ENCODE measurements around the gene C10orf90. TPM values are rescaled to one million over a fixed set of nuclear protein-coding genes. Genes with fewer than 3 reads are reported as not detected.

C10orf90 gene
- total RNA-seq, 1 experiment from 2014 or later = 0.67 TPM

DNA sequence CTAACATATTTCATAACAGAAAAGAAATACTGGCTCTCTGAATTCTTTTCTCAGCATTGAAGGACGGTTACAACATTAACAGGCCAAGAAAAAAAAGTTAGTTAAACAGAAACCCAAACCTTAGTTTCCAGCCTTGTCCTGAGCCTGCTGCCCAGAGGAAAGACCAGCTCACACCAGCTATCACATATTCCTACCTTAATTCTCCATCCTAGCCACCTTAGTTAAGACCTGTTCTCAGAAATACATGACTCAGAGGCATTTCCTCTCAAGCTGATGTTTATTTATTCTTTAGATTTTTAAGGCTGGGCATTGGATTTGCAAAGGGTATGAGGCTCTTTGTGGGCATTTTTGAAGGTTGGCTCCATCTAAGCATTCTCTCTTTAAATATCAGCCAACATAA lies 247.9 kb downstream of the C10orf90 start:
- Histone ChIP-seq H3K9me3 (ENCODE audit: control insufficient read depth, insufficient read depth, low read depth, low read length) (peaks cover 8% of the 10 kb centered on the region; the same call in 1 of the 2 replicates), H3K27me3 (ENCODE audit: control insufficient read depth, insufficient read depth, low read length) (no peaks in the 10 kb centered on the region), H3K4me3 (ENCODE audit: low read depth in 2 of 2, low read length in 2 of 2) (no peak overlapping the region), H3K4me1 (ENCODE audit: control insufficient read depth, insufficient read depth, low read length) (no peaks in the 10 kb centered on the region), H3K36me3 (ENCODE audit: control insufficient read depth, insufficient read depth, low read length) (no peaks in the 10 kb centered on the region), H3K27ac (ENCODE audit: low read length) (no peak overlapping the region)
- ChIA-PET CTCF (no interaction called here), POLR2A (no interaction called here)
- DNase-seq (ENCODE audit: low read depth, low spot score) = no peak
- BruUV-seq (replicated peaks) = no TSS peak
- intact Hi-C loops (cut with micrococcal nuclease; ENCODE audit: unreplicated experiment) (no loop called here), in situ Hi-C loops (cut with HindIII; ENCODE audit: low pct_unique_long_range_greater_than_20kb, low sequenced_read_pairs) (no loop called here)
- TF ChIP-seq SIN3A (IDR thresholded peaks at IDR 0.05; ENCODE audit: borderline replicate concordance, insufficient read depth, low read depth, low read length) = no peak
- no peak for ATAC-seq

DNA sequence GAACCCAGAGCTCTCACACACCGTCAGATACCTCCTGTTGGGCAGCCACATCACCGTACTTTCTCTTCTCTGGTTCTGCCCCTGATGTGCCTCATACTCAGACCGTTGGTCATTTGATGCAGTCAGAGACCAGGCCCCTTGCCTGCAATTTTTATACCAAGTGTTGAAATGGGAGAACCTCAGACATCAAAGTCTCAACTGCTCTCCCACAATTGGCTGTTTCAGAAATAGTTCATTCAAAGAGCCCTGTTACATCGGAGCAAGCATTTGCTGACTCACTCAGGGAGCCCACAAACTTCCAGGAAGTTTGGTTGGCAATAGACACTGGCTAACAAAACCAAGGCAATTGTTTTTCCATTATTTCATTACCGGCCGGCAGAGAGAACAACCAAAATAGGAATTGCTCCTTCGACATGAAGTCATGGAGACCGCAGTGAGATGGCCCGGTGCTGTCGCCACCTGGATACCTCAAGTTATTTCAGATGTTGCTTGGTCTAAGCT lies 248.7 kb downstream of the C10orf90 start:
- in situ Hi-C loops (cut with HindIII; ENCODE audit: low pct_unique_long_range_greater_than_20kb, low sequenced_read_pairs) = no loop called here
- no peak for ATAC-seq
- POLR2A ChIA-PET = no interaction called here

More for the DNA sequence above, 248.7 kb downstream of the C10orf90 start:
- H3K36me3 ChIP-seq (ENCODE audit: control insufficient read depth, insufficient read depth, low read length) = no peaks in the 10 kb centered on the region
- CTCF ChIA-PET = no interaction called here
- no TSS peak for BruUV-seq (replicated peaks)
- DNase-seq (ENCODE audit: low read depth, low spot score) = no peak
- no peak overlapping the region for H3K27ac ChIP-seq (ENCODE audit: low read length)
- H3K27me3 ChIP-seq (ENCODE audit: control insufficient read depth, insufficient read depth, low read length) = no peaks in the 10 kb centered on the region
- intact Hi-C loops (cut with micrococcal nuclease; ENCODE audit: unreplicated experiment) = no loop called here
- TF ChIP-seq SIN3A (IDR thresholded peaks at IDR 0.05; ENCODE audit: borderline replicate concordance, insufficient read depth, low read depth, low read length) = no peak
- TF ChIP-seq POLR2AphosphoS5 (IDR thresholded peaks at IDR 0.05; ENCODE audit: low read depth, low read length) = no peak
- TF ChIP-seq, protein P1, sequence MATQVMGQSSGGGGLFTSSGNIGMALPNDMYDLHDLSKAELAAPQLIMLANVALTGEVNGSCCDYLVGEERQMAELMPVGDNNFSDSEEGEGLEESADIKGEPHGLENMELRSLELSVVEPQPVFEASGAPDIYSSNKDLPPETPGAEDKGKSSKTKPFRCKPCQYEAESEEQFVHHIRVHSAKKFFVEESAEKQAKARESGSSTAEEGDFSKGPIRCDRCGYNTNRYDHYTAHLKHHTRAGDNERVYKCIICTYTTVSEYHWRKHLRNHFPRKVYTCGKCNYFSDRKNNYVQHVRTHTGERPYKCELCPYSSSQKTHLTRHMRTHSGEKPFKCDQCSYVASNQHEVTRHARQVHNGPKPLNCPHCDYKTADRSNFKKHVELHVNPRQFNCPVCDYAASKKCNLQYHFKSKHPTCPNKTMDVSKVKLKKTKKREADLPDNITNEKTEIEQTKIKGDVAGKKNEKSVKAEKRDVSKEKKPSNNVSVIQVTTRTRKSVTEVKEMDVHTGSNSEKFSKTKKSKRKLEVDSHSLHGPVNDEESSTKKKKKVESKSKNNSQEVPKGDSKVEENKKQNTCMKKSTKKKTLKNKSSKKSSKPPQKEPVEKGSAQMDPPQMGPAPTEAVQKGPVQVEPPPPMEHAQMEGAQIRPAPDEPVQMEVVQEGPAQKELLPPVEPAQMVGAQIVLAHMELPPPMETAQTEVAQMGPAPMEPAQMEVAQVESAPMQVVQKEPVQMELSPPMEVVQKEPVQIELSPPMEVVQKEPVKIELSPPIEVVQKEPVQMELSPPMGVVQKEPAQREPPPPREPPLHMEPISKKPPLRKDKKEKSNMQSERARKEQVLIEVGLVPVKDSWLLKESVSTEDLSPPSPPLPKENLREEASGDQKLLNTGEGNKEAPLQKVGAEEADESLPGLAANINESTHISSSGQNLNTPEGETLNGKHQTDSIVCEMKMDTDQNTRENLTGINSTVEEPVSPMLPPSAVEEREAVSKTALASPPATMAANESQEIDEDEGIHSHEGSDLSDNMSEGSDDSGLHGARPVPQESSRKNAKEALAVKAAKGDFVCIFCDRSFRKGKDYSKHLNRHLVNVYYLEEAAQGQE (IDR thresholded peaks at IDR 0.05; ENCODE audit: insufficient read depth in 1 of 2, low read depth in 2 of 2, low read length in 1 of 2) = no peak
- TF ChIP-seq, protein P2, sequence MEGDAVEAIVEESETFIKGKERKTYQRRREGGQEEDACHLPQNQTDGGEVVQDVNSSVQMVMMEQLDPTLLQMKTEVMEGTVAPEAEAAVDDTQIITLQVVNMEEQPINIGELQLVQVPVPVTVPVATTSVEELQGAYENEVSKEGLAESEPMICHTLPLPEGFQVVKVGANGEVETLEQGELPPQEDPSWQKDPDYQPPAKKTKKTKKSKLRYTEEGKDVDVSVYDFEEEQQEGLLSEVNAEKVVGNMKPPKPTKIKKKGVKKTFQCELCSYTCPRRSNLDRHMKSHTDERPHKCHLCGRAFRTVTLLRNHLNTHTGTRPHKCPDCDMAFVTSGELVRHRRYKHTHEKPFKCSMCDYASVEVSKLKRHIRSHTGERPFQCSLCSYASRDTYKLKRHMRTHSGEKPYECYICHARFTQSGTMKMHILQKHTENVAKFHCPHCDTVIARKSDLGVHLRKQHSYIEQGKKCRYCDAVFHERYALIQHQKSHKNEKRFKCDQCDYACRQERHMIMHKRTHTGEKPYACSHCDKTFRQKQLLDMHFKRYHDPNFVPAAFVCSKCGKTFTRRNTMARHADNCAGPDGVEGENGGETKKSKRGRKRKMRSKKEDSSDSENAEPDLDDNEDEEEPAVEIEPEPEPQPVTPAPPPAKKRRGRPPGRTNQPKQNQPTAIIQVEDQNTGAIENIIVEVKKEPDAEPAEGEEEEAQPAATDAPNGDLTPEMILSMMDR (IDR thresholded peaks at IDR 0.05) = no peak
- no peak for TF ChIP-seq TCF7L2 (IDR thresholded peaks at IDR 0.05; ENCODE audit: low read depth, low read length)
- no peaks in the 10 kb centered on the region for H3K4me1 ChIP-seq (ENCODE audit: control insufficient read depth, insufficient read depth, low read length)
- no peak overlapping the region for H3K4me3 ChIP-seq (ENCODE audit: low read depth in 2 of 2, low read length in 2 of 2)
- H3K9me3 ChIP-seq (ENCODE audit: control insufficient read depth, insufficient read depth, low read depth, low read length) = peaks cover 8% of the 10 kb centered on the region; the same call in 1 of the 2 replicates
